ENCODE data around the gene CRTAP. TPM values are rescaled to one million over a fixed set of nuclear protein-coding genes. Genes with fewer than 3 reads are reported as not detected.
"Not testable (repeated sequence)": the region's sequence is repeated elsewhere in the genome, so short reads cannot be mapped to it uniquely, and the experiment has no call there.

The CRTAP gene
- total RNA-seq, 1 donor from 2014 or later, result 210 TPM

GRCh38 chr3:33099701-33100100, 14.1 kb upstream of the CRTAP start:
- no peak for DNase-seq (ENCODE audit: low read depth)

- no peak for DNase-seq (ENCODE audit: low read depth)
Observed at GRCh38 chr3:33100229-33100628, 13.6 kb upstream of the CRTAP start.

- no peak for DNase-seq (ENCODE audit: low read depth)
Observed at GRCh38 chr3:33103034-33103433, 10.8 kb upstream of the CRTAP start.

- DNase-seq (ENCODE audit: low read depth), result no peak
Observed at GRCh38 chr3:33103480-33103879, 10.3 kb upstream of the CRTAP start.

- DNase-seq (ENCODE audit: low read depth), result no peak
Observed at GRCh38 chr3:33104803-33105202, 9.0 kb upstream of the CRTAP start.

- DNase-seq (ENCODE audit: low read depth), result no peak
Observed at GRCh38 chr3:33105341-33105948, 8.4 kb upstream of the CRTAP start.

- not testable (repeated sequence) for DNase-seq (ENCODE audit: low read depth)
Observed at GRCh38 chr3:33106854-33107253, 7.0 kb upstream of the CRTAP start.

- DNase-seq (ENCODE audit: low read depth), result no peak
Observed at GRCh38 chr3:33111581-33111980, 2.2 kb upstream of the CRTAP start.

GRCh38 chr3:33114622-33115023, 809 bp downstream of the CRTAP start:
- no peak for DNase-seq (ENCODE audit: low read depth)

- peak; percentile 97 for DNase-seq (ENCODE audit: low read depth)
Observed at GRCh38 chr3:33115024-33115768, 1.4 kb downstream of the CRTAP start.

- DNase-seq (ENCODE audit: low read depth), result no peak
Observed at GRCh38 chr3:33117461-33117860, 3.6 kb downstream of the CRTAP start.

GRCh38 chr3:33119891-33120290, 6.1 kb downstream of the CRTAP start:
- DNase-seq (ENCODE audit: low read depth), result no peak

GRCh38 chr3:33122991-33123390, 9.2 kb downstream of the CRTAP start:
- no peak for DNase-seq (ENCODE audit: low read depth)

- DNase-seq (ENCODE audit: low read depth), result no peak
Observed at GRCh38 chr3:33124638-33125037, 10.8 kb downstream of the CRTAP start.

- no peak for DNase-seq (ENCODE audit: low read depth)
Observed at GRCh38 chr3:33125840-33126239, 12.0 kb downstream of the CRTAP start.

GRCh38 chr3:33128706-33129105, 14.9 kb downstream of the CRTAP start:
- DNase-seq (ENCODE audit: low read depth), result no peak

GRCh38 chr3:33130144-33130543, 16.3 kb downstream of the CRTAP start:
- DNase-seq (ENCODE audit: low read depth), result no peak

GRCh38 chr3:33131331-33132018, 17.7 kb downstream of the CRTAP start:
- peak; percentile 70 for DNase-seq (ENCODE audit: low read depth)

GRCh38 chr3:33132019-33132360, 18.2 kb downstream of the CRTAP start:
- no peak for DNase-seq (ENCODE audit: low read depth)

GRCh38 chr3:33134026-33134625, 20.3 kb downstream of the CRTAP start:
- DNase-seq (ENCODE audit: low read depth), result no peak

GRCh38 chr3:33137691-33138090, 23.9 kb downstream of the CRTAP start:
- DNase-seq (ENCODE audit: low read depth), result no peak

GRCh38 chr3:33139006-33139623, 25.3 kb downstream of the CRTAP start:
- DNase-seq (ENCODE audit: low read depth), result not testable (repeated sequence)

Data from renal cortical epithelial cell (primary cell).